Measurements from ENCODE around the gene MSANTD7. TPM values are rescaled to one million over a fixed set of nuclear protein-coding genes. Genes with fewer than 3 reads are reported as not detected.

Gene MSANTD7
- total and polyA plus RNA-seq, 8 donors: under 0.01 to 84.8 (median 8.0) TPM

GRCh38 chr10:14801723-14802122 lies 36.4 kb upstream of the MSANTD7 start:
- Histone ChIP-seq H3K36me3 (no peaks in the 10 kb centered on the region), H3K9me3 (no peaks in the 10 kb centered on the region), H3K4me1 (no peaks in the 10 kb centered on the region), H3K27me3 (no peaks in the 10 kb centered on the region), H3K4me3 (no peak overlapping the region), H3K27ac (no peak overlapping the region)
- intact Hi-C loops (cut with DNase I; ENCODE audit: low total_unique reads): no loop called here
- 56 to 70% (median 63%) methylated on average over 5 of the region's 5 CpGs for WGBS, 5 donors
- DNase-seq: peak in 1 of 2 donors; percentile 58
- TF ChIP-seq POLR2AphosphoS5 (IDR thresholded peaks at IDR 0.05) (no peak), EP300 (IDR thresholded peaks at IDR 0.05) (no peak), POLR2A (IDR thresholded peaks at IDR 0.05) (no peak)
- TF ChIP-seq, protein P1, sequence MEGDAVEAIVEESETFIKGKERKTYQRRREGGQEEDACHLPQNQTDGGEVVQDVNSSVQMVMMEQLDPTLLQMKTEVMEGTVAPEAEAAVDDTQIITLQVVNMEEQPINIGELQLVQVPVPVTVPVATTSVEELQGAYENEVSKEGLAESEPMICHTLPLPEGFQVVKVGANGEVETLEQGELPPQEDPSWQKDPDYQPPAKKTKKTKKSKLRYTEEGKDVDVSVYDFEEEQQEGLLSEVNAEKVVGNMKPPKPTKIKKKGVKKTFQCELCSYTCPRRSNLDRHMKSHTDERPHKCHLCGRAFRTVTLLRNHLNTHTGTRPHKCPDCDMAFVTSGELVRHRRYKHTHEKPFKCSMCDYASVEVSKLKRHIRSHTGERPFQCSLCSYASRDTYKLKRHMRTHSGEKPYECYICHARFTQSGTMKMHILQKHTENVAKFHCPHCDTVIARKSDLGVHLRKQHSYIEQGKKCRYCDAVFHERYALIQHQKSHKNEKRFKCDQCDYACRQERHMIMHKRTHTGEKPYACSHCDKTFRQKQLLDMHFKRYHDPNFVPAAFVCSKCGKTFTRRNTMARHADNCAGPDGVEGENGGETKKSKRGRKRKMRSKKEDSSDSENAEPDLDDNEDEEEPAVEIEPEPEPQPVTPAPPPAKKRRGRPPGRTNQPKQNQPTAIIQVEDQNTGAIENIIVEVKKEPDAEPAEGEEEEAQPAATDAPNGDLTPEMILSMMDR (IDR thresholded peaks at IDR 0.05): no peak

GRCh38 chr10:14803827-14804226 lies 34.3 kb upstream of the MSANTD7 start:
- no peak overlapping the region for H3K4me3 ChIP-seq
- H3K4me1 ChIP-seq: no peaks in the 10 kb centered on the region
- TF ChIP-seq EP300 (IDR thresholded peaks at IDR 0.05) (no peak), POLR2AphosphoS5 (IDR thresholded peaks at IDR 0.05) (no peak), POLR2A (IDR thresholded peaks at IDR 0.05) (no peak)
- TF ChIP-seq, protein P1 (IDR thresholded peaks at IDR 0.05): no peak
- H3K9me3 ChIP-seq: no peaks in the 10 kb centered on the region
- intact Hi-C loops (cut with DNase I; ENCODE audit: low total_unique reads): no loop called here
- H3K27me3 ChIP-seq: no peaks in the 10 kb centered on the region
- no peak overlapping the region for H3K27ac ChIP-seq
- H3K36me3 ChIP-seq: no peaks in the 10 kb centered on the region
- 5 to 85% (median 58%) methylated on average over 1 of the region's 1 CpG for WGBS, 5 donors
- no peak for DNase-seq

DNA sequence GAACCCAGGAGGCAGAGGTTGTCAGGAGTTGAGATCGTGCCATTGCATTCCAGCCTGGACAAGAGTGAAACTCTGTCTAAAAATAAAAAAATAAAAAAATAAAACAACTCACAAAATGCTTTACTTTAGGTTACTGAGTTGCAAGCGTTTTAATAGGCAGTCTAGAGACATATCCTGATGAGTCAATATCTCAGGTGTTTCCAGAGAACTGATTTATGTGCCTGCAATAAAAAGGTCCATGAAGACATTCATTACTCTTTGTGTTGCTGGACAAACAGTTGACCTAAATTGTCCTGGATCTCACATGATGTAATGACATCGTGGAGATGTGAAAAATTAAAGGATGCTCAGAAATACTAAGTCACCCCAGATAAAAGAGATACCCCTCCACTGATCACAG lies 31.8 kb upstream of the MSANTD7 start:
- Histone ChIP-seq H3K27ac (no peak overlapping the region), H3K27me3 (no peaks in the 10 kb centered on the region), H3K9me3 (no peaks in the 10 kb centered on the region), H3K4me3 (no peak overlapping the region), H3K36me3 (no peaks in the 10 kb centered on the region), H3K4me1 (no peaks in the 10 kb centered on the region)
- WGBS, 5 donors: 71 to 86% (median 84%) methylated on average over 3 of the region's 3 CpGs
- intact Hi-C loops (cut with DNase I; ENCODE audit: low total_unique reads): no loop called here
- no peak for DNase-seq
- TF ChIP-seq, protein P1 (IDR thresholded peaks at IDR 0.05): no peak
- TF ChIP-seq POLR2A (IDR thresholded peaks at IDR 0.05) (no peak), EP300 (IDR thresholded peaks at IDR 0.05) (no peak), POLR2AphosphoS5 (IDR thresholded peaks at IDR 0.05) (no peak)

GRCh38 chr10:14810969-14811953 lies 26.8 kb upstream of the MSANTD7 start:
- Histone ChIP-seq H3K27ac (no peak overlapping the region), H3K9me3 (no peaks in the 10 kb centered on the region), H3K36me3 (no peaks in the 10 kb centered on the region), H3K4me1 (no peaks in the 10 kb centered on the region), H3K4me3 (no peak overlapping the region), H3K27me3 (no peaks in the 10 kb centered on the region)
- TF ChIP-seq EP300 (IDR thresholded peaks at IDR 0.05) (no peak), POLR2AphosphoS5 (IDR thresholded peaks at IDR 0.05) (no peak), POLR2A (IDR thresholded peaks at IDR 0.05) (no peak)
- TF ChIP-seq, protein P1 (IDR thresholded peaks at IDR 0.05): no peak
- intact Hi-C loops (cut with DNase I; ENCODE audit: low total_unique reads): no loop called here
- DNase-seq: no peak
- 49 to 65% (median 58%) methylated on average over 9 of the region's 9 CpGs for WGBS, 5 donors

Data from stomach (tissue), 9 donors.